Astrocyte (in vitro differentiated cells and primary cell): ENCODE results near the gene HOXA10. TPM values are rescaled to one million over a fixed set of nuclear protein-coding genes. Genes with fewer than 3 reads are reported as not detected.

ENCODE experiments used
- DNase-seq: peaks from one replicate; pipeline ENCODE4 v3.0.0-alpha.2; 2010; ENCODE audit warnings: low read depth
- FAIRE-seq: peaks from 2 replicates; lab custom pipeline; 2011; peaks lifted over from hg19 to GRCh38; lab: Jason Lieb, UNC
- H2AFZ ChIP-seq: 2 replicates; pipeline ENCODE4 v1.6.0; 2012; ENCODE audit warnings: low read depth, low read length, inconsistent platforms
- H3K27ac ChIP-seq: 2 replicates; pipeline ENCODE4 v1.5.1; 2011; ENCODE audit warnings: low read depth, low read length, inconsistent platforms
- H3K27me3 ChIP-seq: 2 replicates; pipeline ENCODE4 v1.6.0; 2011; ENCODE audit warnings: low read length, inconsistent platforms; ENCODE audit not compliant: insufficient read depth
- H3K36me3 ChIP-seq: 2 replicates; pipeline ENCODE4 v1.5.1; 2011; ENCODE audit warnings: low read length, inconsistent platforms; ENCODE audit not compliant: insufficient read depth
- H3K4me1 ChIP-seq: 2 replicates; pipeline ENCODE4 v1.5.1; 2011; ENCODE audit warnings: low read length, inconsistent platforms; ENCODE audit not compliant: insufficient read depth
- H3K4me2 ChIP-seq: 2 replicates; pipeline ENCODE4 v1.6.0; 2012; ENCODE audit warnings: low read length, inconsistent platforms
- H3K4me3 ChIP-seq: 2 replicates; pipeline ENCODE4 v1.5.1; 2011; ENCODE audit warnings: low read depth, mild to moderate bottlenecking, low read length, inconsistent platforms; ENCODE audit not compliant: insufficient read depth
- H3K79me2 ChIP-seq: 2 replicates; pipeline ENCODE4 v1.6.0; 2012; ENCODE audit warnings: mild to moderate bottlenecking, low read length, inconsistent platforms; ENCODE audit not compliant: insufficient read depth
- H3K9ac ChIP-seq: 2 replicates; pipeline ENCODE4 v1.6.0; 2012; ENCODE audit warnings: mild to moderate bottlenecking, low read length, inconsistent platforms
- H3K9me3 ChIP-seq: 2 replicates; pipeline ENCODE4 v1.5.1; 2012; ENCODE audit warnings: low read depth, mild to moderate bottlenecking, low read length, inconsistent platforms; ENCODE audit not compliant: insufficient read depth
- H4K20me1 ChIP-seq: 2 replicates; pipeline ENCODE4 v1.6.0; 2012; ENCODE audit warnings: low read length, inconsistent platforms; ENCODE audit not compliant: insufficient read depth
- H3K27ac Mint-ChIP-seq: one replicate; pipeline ENCODE4 v1.8.0; 2021; ENCODE audit warnings: mild to moderate bottlenecking, mixed read lengths; ENCODE audit not compliant: unreplicated experiment
- H3K27me3 Mint-ChIP-seq: one replicate; pipeline ENCODE4 v1.8.0; 2021; ENCODE audit warnings: low read depth, mixed read lengths; ENCODE audit not compliant: unreplicated experiment
- H3K36me3 Mint-ChIP-seq: one replicate; pipeline ENCODE4 v1.8.0; 2021; ENCODE audit warnings: low read depth, mixed read lengths; ENCODE audit not compliant: unreplicated experiment
- H3K4me1 Mint-ChIP-seq: one replicate; pipeline ENCODE4 v1.8.0; 2021; ENCODE audit warnings: low read depth, mixed read lengths; ENCODE audit not compliant: unreplicated experiment
- H3K4me3 Mint-ChIP-seq: one replicate; pipeline ENCODE4 v1.8.0; 2021; ENCODE audit warnings: mild to moderate bottlenecking, moderate library complexity, mixed read lengths; ENCODE audit not compliant: unreplicated experiment
- H3K9me3 Mint-ChIP-seq: one replicate; pipeline ENCODE4 v1.8.0; 2021; ENCODE audit warnings: mild to moderate bottlenecking, mixed read lengths; ENCODE audit not compliant: unreplicated experiment
- CTCF ChIP-seq: IDR thresholded peaks from 2 replicates; pipeline ENCODE4 v1.5.1; 2011; ENCODE audit warnings: low read depth, mild to moderate bottlenecking, inconsistent platforms, low read length, moderate library complexity; ENCODE audit not compliant: insufficient read depth
- EZH2 ChIP-seq: IDR thresholded peaks from 2 replicates; pipeline ENCODE4 v1.6.1; 2012; ENCODE audit warnings: mild to moderate bottlenecking, low read length, inconsistent platforms; ENCODE audit not compliant: insufficient read depth
- total RNA-seq: library from RNA; stranded (reverse); gene quantifications from 2 replicates; pipeline ENCODE4 v1.2.1, GENCODE V29; 2021

The HOXA10 gene
- total RNA-seq, 1 donor from 2014 or later = not detected

- H3K79me2 ChIP-seq = no peaks in the 10 kb centered on the region
- H3K4me3 ChIP-seq = no peak overlapping the region
- H3K36me3 Mint-ChIP-seq = peaks cover 2% of the 10 kb centered on the region
- no peaks in the 10 kb centered on the region for H3K4me1 Mint-ChIP-seq
- DNase-seq (no peak), FAIRE-seq (no peak)
- H3K4me1 ChIP-seq = peaks cover 6% of the 10 kb centered on the region
- no peak overlapping the region for H3K27ac ChIP-seq
- no peak overlapping the region for H3K4me2 ChIP-seq
- no peak overlapping the region for H3K4me3 Mint-ChIP-seq
- H3K27ac Mint-ChIP-seq = peak overlapping the region; percentile 12
- H3K9ac ChIP-seq = no peak overlapping the region
- peaks cover 97% of the 10 kb centered on the region for H3K27me3 ChIP-seq
- peaks cover 20% of the 10 kb centered on the region for H4K20me1 ChIP-seq
- H3K36me3 ChIP-seq = no peaks in the 10 kb centered on the region
- TF ChIP-seq EZH2 = peak; percentile 83
- no peak for TF ChIP-seq CTCF
- H3K27me3 Mint-ChIP-seq = peaks cover 91% of the 10 kb centered on the region
- H3K9me3 Mint-ChIP-seq = peaks cover 26% of the 10 kb centered on the region
- H2AFZ ChIP-seq = no peak overlapping the region
- H3K9me3 ChIP-seq = peaks cover 6% of the 10 kb centered on the region
Observed at GRCh38 chr7:27185854-27186667, 11.9 kb upstream of the HOXA10 start.

GRCh38 chr7:27185013-27185853, 11.1 kb upstream of the HOXA10 start, which contains the start of gene HOXA11:
HOXA11 (minus strand) TSS chr7:27185232; CDS start chr7:27185144, 88 bp downstream.
- Histone ChIP-seq H3K27me3 (peaks cover 97% of the 10 kb centered on the region), H3K79me2 (no peaks in the 10 kb centered on the region), H3K27ac (no peak within 1 kb of the TSS), H3K4me3 (peak within 1 kb of the TSS; percentile 36), H3K9ac (no peak within 1 kb of the TSS), H2AFZ (no peak within 1 kb of the TSS), H3K4me2 (peak within 1 kb of the TSS; percentile 75), H3K36me3 (no peaks in the 10 kb centered on the region), H3K9me3 (peaks cover 6% of the 10 kb centered on the region), H4K20me1 (peaks cover 20% of the 10 kb centered on the region), H3K4me1 (peaks cover 6% of the 10 kb centered on the region)
- no peak for DNase-seq
- Mint-ChIP-seq H3K4me3 (no peak within 1 kb of the TSS), H3K36me3 (peaks cover 2% of the 10 kb centered on the region), H3K27me3 (peaks cover 90% of the 10 kb centered on the region), H3K27ac (peak within 1 kb of the TSS; percentile 72), H3K9me3 (peaks cover 24% of the 10 kb centered on the region), H3K4me1 (no peaks in the 10 kb centered on the region)
- peak; percentile 55 for FAIRE-seq
- TF ChIP-seq EZH2 (no peak), CTCF (no peak)
